Neural cell (in vitro differentiated cells): ENCODE results near the gene PLK2. TPM values are rescaled to one million over a fixed set of nuclear protein-coding genes. Genes with fewer than 3 reads are reported as not detected.

ENCODE experiments used
- H2AFZ ChIP-seq: fragments of 200-600, 300-800 bp; sonication (generic), shearing (Covaris generic); 2 replicates; pipeline ENCODE4 v1.6.0; 2014; ENCODE audit warnings: low read depth, mild to moderate bottlenecking, antibody characterized with exemption, low read length, moderate library complexity
- H3F3A ChIP-seq: fragments of 200-600 bp; shearing (Covaris generic); 2 replicates; pipeline ENCODE4 v1.6.1; 2016; ENCODE audit warnings: mild to moderate bottlenecking, moderate library complexity, mixed read lengths, antibody characterized with exemption, low read length; ENCODE audit not compliant: insufficient read depth, poor library complexity, severe bottlenecking
- H3K27ac ChIP-seq: fragments of 200-600, 300-800 bp; sonication (generic), shearing (Covaris generic); 2 replicates; pipeline ENCODE4 v1.5.1; 2014; ENCODE audit warnings: mild to moderate bottlenecking, low read length, moderate library complexity
- H3K27me3 ChIP-seq: fragments of 300-800, 200-600 bp; sonication (generic), shearing (Covaris generic); 2 replicates; pipeline ENCODE4 v1.6.0; 2014; ENCODE audit warnings: mild to moderate bottlenecking, low read depth, low read length, moderate library complexity; ENCODE audit not compliant: insufficient read depth
- H3K36me3 ChIP-seq: fragments of 300-800, 200-600 bp; sonication (generic), shearing (Covaris generic); 2 replicates; pipeline ENCODE4 v1.5.1; 2014; ENCODE audit warnings: mild to moderate bottlenecking, antibody characterized with exemption, low read length, moderate library complexity; ENCODE audit not compliant: insufficient read depth
- H3K4me2 ChIP-seq: fragments of 300-800, 200-600 bp; sonication (generic), shearing (Covaris generic); 2 replicates; pipeline ENCODE4 v1.6.0; 2014; ENCODE audit warnings: mild to moderate bottlenecking, low read length
- H3K4me3 ChIP-seq: fragments of 300-800, 200-600 bp; sonication (generic), shearing (Covaris generic); 2 replicates; pipeline ENCODE4 v1.5.1; 2014; ENCODE audit warnings: mild to moderate bottlenecking, low read length, moderate library complexity
- H3K79me2 ChIP-seq: fragments of 200-600 bp; shearing (Covaris generic); replicated peaks from 2 replicates; pipeline ENCODE4 v1.6.0; 2014; ENCODE audit warnings: mild to moderate bottlenecking, low read length, moderate library complexity; ENCODE audit not compliant: insufficient read depth
- H3K9ac ChIP-seq: fragments of 300-800, 200-600 bp; sonication (generic), shearing (Covaris generic); 2 replicates; pipeline ENCODE4 v1.6.1; 2016; ENCODE audit warnings: mild to moderate bottlenecking, low read length, mixed read lengths
- H3K9me2 ChIP-seq: fragments of 200-600 bp; shearing (Covaris generic); 2 replicates; pipeline ENCODE4 v1.6.1; 2016; ENCODE audit warnings: mild to moderate bottlenecking, low read length, mixed read lengths; ENCODE audit not compliant: insufficient read depth
- H3K9me3 ChIP-seq: fragments of 200-600, 300-800 bp; sonication (generic), shearing (Covaris generic); 2 replicates; pipeline ENCODE4 v1.6.1; 2016; ENCODE audit warnings: mild to moderate bottlenecking, mixed run types, low read length, moderate library complexity, mixed read lengths
- H4K20me1 ChIP-seq: fragments of 200-600 bp; shearing (Covaris generic); 2 replicates; pipeline ENCODE4 v1.6.1; 2016; ENCODE audit warnings: mild to moderate bottlenecking, mixed run types; ENCODE audit not compliant: insufficient read depth
- CTCF ChIP-seq: fragments of 450-650 bp; IDR thresholded peaks from 2 replicates; pipeline ENCODE4 v1.5.1; 2014; ENCODE audit warnings: antibody characterized with exemption, mild to moderate bottlenecking, moderate library complexity; ENCODE audit not compliant: poor library complexity, severe bottlenecking
- EP300 ChIP-seq: fragments of 450-650 bp; conservative IDR thresholded peaks from 2 replicates; pipeline ENCODE4 v1.6.1; 2014; ENCODE audit warnings: antibody characterized with exemption, mild to moderate bottlenecking, moderate library complexity; ENCODE audit not compliant: poor library complexity, severe bottlenecking
- EZH2 ChIP-seq: fragments of 200-600, 300-800 bp; shearing (Covaris generic), sonication (generic); IDR thresholded peaks from 2 replicates; pipeline ENCODE4 v1.6.1; 2014; ENCODE audit warnings: antibody characterized with exemption, low read length, borderline replicate concordance, mild to moderate bottlenecking; ENCODE audit not compliant: insufficient read depth, poor library complexity, severe bottlenecking
- MXI1 ChIP-seq: fragments of 450-650 bp; conservative IDR thresholded peaks from 2 replicates; pipeline ENCODE4 v1.6.1; 2014; ENCODE audit warnings: antibody characterized with exemption, mild to moderate bottlenecking; ENCODE audit not compliant: poor library complexity, severe bottlenecking
- POLR2AphosphoS5 ChIP-seq: IDR thresholded peaks from 2 replicates; pipeline ENCODE4 v1.6.1; 2012
- RAD21 ChIP-seq: fragments of 450-650 bp; conservative IDR thresholded peaks from 2 replicates; pipeline ENCODE4 v1.6.1; 2014; ENCODE audit warnings: antibody characterized with exemption, mild to moderate bottlenecking, moderate library complexity
- SMC3 ChIP-seq: fragments of 450-650 bp; conservative IDR thresholded peaks from 2 replicates; pipeline ENCODE4 v1.6.1; 2014; ENCODE audit warnings: antibody characterized with exemption, mild to moderate bottlenecking, moderate library complexity; ENCODE audit not compliant: poor library complexity
- TAF1 ChIP-seq: IDR thresholded peaks from 2 replicates; pipeline ENCODE4 v1.6.1; 2012; ENCODE audit warnings: low read depth
- polyA plus RNA-seq: library from polyadenylated mRNA; depleted of rRNA; stranded (reverse); fragments of >200 nt; gene quantifications from 2 replicates; pipeline ENCODE4 v1.2.3, GENCODE V29; 2014
- TF ChIP-seq, protein P1 (sequence below): IDR thresholded peaks from 2 replicates; pipeline ENCODE4 v1.6.1; 2012; ENCODE audit warnings: borderline replicate concordance

PLK2 gene
- polyA plus RNA-seq, 1 donor from 2014 or later: 309 TPM

- Histone ChIP-seq H3K36me3 (peaks cover 48% of the 10 kb centered on the region), H3K4me2 (no peak overlapping the region), H3K9ac (no peak overlapping the region), H3F3A (no peaks in the 10 kb centered on the region), H3K27ac (no peak overlapping the region), H2AFZ (no peak overlapping the region), H3K4me3 (peak overlapping the region; percentile 88), H3K9me2 (no peaks in the 10 kb centered on the region), H3K79me2 (peaks cover 44% of the 10 kb centered on the region), H4K20me1 (peaks cover 5% of the 10 kb centered on the region), H3K27me3 (no peaks in the 10 kb centered on the region), H3K9me3 (no peaks in the 10 kb centered on the region)
- TF ChIP-seq MXI1 (no peak), EP300 (no peak), SMC3 (no peak), RAD21 (no peak), EZH2 (no peak), CTCF (no peak)
- TF ChIP-seq, protein P1, sequence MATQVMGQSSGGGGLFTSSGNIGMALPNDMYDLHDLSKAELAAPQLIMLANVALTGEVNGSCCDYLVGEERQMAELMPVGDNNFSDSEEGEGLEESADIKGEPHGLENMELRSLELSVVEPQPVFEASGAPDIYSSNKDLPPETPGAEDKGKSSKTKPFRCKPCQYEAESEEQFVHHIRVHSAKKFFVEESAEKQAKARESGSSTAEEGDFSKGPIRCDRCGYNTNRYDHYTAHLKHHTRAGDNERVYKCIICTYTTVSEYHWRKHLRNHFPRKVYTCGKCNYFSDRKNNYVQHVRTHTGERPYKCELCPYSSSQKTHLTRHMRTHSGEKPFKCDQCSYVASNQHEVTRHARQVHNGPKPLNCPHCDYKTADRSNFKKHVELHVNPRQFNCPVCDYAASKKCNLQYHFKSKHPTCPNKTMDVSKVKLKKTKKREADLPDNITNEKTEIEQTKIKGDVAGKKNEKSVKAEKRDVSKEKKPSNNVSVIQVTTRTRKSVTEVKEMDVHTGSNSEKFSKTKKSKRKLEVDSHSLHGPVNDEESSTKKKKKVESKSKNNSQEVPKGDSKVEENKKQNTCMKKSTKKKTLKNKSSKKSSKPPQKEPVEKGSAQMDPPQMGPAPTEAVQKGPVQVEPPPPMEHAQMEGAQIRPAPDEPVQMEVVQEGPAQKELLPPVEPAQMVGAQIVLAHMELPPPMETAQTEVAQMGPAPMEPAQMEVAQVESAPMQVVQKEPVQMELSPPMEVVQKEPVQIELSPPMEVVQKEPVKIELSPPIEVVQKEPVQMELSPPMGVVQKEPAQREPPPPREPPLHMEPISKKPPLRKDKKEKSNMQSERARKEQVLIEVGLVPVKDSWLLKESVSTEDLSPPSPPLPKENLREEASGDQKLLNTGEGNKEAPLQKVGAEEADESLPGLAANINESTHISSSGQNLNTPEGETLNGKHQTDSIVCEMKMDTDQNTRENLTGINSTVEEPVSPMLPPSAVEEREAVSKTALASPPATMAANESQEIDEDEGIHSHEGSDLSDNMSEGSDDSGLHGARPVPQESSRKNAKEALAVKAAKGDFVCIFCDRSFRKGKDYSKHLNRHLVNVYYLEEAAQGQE: no peak
Measured at GRCh38 chr5:58452566-58453258, 7.2 kb downstream of the PLK2 start.

- H4K20me1 ChIP-seq: peaks cover under 1% of the 10 kb centered on the region
- H3K9me2 ChIP-seq: no peaks in the 10 kb centered on the region
- H3K36me3 ChIP-seq: peaks cover 40% of the 10 kb centered on the region
- no peak overlapping the region for H3K4me2 ChIP-seq
- TF ChIP-seq EP300 (no peak), CTCF (no peak), TAF1 (no peak), MXI1 (no peak), POLR2AphosphoS5 (no peak), EZH2 (no peak), RAD21 (no peak), SMC3 (no peak)
- TF ChIP-seq, protein P1: no peak
- no peak overlapping the region for H2AFZ ChIP-seq
- H3K4me3 ChIP-seq: no peak overlapping the region
- H3K79me2 ChIP-seq: peaks cover 37% of the 10 kb centered on the region
- H3K9ac ChIP-seq: no peak overlapping the region
- H3F3A ChIP-seq: no peaks in the 10 kb centered on the region
- no peak overlapping the region for H3K27ac ChIP-seq
- no peaks in the 10 kb centered on the region for H3K27me3 ChIP-seq
- no peaks in the 10 kb centered on the region for H3K9me3 ChIP-seq
Measured at GRCh38 chr5:58451732-58452565, 7.9 kb downstream of the PLK2 start.
